Measurements from ENCODE around the gene OLFM3.

The OLFM3 gene

DNA sequence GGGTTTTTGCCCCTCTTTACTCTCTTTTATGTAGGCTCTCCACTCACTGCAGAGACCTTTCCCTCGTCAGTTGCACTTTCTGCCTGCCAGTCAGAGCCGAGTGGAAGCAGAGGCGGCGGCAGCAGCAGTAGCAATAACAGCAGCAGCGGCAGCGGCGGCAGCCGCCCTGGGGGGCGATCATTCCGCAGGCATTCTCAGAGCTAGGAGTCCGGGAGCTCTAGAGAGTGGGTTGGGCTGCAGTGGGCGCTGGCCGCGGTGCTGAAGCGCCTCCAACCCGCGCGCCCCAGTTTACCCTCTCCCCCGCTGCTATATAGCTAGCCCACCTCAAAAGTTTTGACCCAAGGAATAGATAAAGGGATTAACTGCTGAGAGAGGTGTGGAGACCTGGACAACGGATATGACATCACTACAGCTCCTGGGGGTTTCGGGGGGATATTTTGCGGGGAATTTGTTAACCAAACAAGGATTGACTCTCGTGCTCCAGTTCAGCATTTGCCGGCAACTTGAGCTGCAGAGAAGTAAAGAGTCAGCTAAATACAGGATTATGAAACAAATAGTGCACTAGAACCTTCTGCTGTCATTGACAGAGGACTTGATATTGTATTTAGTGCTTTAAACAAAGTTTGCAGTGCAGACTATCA lies at the start of gene OLFM3:
Gene OLFM3 (minus strand): TSS at position 102 of the 641 bp plus-strand sequence.
- FAIRE-seq = no peak

DNA sequence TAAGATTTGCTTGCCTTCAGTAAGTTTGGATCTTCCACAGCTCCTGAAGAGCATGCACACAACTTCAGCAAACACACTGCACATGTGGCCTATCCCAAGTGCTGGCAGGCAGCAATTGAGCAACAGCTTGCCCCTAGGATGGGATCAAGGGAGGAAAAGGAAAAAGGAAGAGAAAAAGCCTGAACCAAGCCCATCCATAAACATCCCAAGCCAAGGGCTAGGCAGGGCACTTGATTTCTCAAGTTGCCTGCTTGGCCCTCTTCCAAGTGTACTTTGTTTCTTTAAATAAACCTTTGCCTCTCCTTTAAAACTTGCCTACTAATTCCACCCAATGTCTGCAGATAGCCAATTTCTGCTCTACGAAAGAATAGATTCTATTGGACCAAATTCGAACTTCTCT lies 49.0 kb upstream of the OLFM3 start:
- no peak for FAIRE-seq

DNA sequence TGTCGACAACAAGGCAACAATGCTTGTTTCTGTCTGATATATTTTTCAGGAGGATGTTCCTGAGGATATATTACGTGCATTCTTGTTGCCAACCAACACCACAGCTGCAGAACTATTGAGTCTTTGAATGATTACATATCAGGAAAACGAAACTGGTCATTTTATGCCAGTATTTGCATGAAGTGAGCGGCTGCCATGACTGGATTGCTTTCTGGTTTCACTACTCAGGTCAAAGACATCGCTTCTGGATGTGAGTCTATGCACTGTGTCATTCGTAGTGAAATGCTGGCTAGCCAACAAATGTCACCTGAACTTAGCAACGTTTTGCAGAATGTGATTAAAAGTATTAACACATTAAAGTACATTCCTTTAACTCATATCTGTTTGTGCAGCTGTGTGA lies 35.8 kb upstream of the OLFM3 start:
- no peak for FAIRE-seq

DNA sequence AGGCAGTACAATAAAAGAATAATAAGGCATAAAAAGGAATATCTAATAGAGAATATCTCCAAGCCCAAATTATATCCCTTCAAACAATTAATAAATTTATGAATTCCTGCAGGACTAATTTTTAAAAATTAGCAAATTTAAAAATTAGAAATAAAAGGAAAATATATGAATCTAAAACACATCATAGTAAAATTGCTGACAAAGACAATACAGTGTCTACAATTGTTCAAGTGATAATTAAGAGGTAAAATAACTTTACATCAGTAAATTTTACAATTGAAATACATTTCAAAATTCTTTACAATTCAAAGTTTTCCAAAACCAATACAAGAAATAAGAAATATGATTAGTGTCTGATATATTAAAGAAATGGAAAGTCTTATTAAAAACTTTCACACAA lies 22.8 kb upstream of the OLFM3 start:
- FAIRE-seq = peak; percentile 79

DNA sequence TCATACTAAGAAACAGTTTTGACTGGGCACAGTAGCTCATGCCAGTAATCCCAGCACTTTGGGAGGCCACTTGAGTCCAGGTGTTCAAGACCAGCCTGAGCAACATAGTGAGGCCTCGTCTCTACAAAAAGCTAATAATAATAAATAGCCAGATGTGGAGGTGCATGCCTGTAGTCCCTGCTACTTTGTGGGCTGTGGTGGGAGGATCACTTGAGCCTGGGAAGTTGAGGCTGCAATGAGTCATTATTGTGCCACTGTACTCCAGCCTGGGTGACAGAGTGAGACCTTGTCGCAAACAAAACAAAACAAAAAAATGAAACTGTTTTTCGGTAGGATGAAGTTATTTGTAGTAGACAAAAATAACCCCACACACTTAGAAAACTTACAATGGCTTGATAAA lies 19.0 kb upstream of the OLFM3 start:
- FAIRE-seq = no peak

DNA sequence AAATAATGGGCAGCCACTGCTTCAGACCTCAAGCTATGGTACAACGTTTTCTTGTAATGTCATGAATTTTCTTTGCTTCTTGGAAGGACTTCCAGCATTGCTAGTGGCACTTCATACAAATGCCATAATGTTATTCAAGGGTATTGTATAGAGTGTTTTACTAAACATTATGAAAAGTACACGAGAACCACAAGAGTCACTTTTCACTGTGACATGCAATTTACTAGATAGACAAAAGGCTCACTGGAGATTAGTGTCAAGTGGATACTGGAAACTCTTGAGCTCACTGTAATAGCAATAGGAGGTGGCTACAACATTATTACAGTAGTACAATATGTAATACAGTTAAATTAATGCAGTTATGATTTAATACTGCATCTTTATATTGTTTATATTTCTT lies 5.3 kb upstream of the OLFM3 start:
- no peak for FAIRE-seq

DNA sequence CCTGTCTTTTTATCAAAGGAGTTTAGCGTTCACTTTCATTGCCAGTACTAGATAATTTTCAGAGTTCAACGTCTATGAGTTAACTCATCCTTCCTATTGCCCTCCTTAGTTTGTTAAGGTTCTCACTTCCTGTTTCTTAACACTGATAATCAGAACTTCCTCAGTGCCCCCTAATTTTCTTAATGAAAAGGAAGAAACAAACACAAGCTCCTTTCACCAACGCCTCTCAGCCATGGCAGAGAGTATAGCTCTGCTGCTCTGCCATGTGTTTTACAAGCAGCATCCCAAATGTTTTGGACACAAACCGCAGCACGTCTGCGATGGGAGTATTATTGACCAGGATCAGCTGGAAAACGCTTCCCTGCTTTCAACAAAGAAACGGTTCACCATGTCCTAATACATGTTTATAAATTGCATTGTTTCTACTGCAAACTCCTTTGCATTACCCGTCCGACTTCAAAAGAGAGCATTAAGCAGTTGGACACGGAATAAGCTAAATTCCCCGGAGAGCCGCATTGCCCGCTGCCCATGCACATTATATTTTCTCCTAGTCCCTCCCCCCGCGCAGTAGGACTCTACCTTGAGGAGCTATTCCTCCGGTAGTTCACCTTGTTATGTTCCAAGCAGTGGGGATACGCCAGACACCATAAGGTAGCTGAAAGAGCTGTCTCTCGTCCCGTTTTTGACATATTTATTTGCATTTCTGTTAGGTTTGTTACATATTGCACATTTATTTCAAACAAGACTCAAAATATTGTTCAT lies 561 bp downstream of the OLFM3 start:
- no peak for FAIRE-seq

DNA sequence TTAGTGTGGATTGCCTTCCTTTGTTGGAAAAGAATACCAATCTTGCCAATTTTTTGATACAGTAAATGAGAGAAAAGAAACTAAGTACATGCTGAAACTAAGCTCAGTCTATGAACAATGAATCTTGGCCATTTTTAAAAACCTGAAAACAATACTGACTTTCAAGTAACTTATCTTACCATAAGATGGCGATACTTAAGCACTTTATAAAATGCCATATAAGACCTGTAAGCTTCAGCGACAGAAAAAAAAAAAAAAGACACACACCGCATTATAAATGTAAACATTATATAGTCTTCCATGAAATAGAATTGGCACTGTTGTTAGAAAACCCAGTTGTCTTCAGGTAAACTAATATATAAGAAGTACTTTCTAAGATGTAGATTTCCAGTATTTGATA lies 3.0 kb downstream of the OLFM3 start:
- no peak for FAIRE-seq

DNA sequence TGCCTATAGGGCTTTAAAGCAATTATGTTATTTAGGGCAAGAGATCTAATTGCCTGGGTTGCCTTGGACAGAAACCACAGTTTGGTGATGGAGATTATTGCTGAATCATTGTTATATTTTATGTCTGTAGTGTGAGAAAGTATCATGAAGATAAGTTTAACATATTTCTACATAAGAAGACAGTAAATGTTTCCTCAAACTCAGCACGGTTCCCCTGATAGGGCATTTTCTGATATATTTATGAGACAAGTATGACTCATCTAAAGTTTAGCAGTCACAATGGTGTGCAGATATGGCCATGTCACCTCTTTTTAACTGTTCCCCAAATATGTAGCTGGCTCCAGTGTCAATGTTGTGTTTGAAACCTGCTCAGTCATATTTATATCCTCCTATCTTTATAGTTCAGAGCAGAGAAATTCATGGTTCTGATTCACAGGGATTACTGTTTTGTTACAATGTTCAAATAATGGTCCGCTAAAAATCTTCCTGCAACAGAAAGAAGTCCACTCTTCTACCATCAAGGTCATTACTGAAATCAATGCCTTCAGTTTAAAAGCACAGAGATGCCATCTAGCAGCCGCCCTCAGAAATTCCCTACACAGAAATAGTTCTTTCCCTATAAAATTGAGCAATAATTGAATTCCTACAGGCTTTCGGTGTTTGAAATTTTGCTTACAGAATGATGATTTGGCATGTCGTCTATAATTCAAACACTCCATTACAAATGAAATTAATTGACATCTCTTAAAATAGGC lies 3.7 kb downstream of the OLFM3 start:
- FAIRE-seq = no peak

DNA sequence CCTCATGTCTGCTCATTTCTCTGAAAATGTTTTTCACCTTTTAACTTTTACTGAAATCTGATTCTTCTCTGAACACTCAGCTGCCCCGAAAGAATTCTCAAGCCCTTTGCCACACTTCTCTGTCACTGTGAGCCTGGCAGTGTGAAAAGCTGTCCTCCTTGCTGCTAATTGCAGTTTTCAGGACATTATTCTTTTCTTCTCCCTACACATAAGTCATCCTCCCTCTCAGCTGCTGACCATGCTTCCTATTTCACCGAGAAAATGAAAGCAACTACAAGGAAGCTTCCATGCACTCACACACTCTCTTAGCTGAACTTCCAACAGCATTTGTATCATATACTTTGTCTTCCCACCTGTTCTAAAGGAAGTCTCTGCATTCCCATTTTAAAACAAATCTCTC lies 15.8 kb downstream of the OLFM3 start:
- FAIRE-seq = no peak

DNA sequence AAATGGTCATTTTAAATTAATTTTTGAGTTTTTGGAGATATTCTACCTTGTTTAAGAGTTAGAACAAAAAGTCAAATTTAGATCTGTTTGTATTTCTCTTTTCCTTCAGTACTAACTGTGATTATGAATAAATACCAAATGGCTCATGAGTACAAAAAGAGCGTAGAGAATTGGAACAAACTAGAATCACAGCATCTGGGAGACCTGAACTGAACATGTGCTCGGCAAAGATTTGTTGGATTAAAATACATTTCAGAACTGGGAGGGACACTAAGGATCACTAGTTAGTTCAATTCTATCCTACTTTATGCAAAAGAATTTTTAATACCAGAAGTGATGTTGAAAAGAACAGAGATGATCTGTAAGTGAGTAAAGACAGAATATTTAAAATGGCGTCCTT lies 19.5 kb downstream of the OLFM3 start:
- FAIRE-seq = no peak

DNA sequence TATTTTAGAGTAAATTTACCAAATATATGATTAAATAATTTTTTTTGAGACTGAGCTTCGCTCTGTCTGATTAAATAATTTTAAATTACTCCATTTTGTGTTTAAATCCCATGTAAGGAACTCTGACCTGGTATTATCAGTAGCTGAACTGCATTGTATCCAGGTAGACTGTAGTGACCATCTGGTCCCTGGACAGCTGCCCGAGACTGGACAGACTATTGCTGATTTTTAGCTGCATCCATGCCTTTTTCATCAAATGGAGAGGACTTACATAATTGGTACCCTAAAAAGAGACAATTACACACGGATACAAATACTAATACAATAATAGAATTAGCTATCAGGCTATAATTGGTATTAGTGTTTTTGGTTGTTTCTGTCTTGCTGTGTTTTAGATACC lies 20.6 kb downstream of the OLFM3 start:
- no peak for FAIRE-seq

DNA sequence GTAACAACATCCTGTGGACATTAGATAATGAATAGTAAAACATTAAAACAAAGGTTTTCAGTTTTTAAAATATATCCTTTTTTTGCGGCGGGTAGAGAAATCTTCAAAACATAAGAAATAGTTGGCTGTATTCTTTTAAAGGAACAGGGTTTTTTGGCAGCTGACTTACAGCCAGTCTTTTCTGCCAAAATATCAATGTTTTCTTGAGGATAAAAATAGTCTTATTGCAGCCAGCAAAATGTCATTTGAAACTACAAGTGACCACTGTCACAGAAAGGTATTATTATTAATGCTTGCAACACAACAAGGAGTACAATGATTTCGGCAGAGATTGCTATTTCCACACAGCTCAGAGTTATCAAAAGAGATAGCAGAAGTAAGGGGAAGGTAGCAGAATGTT lies 21.4 kb downstream of the OLFM3 start:
- no peak for FAIRE-seq

DNA sequence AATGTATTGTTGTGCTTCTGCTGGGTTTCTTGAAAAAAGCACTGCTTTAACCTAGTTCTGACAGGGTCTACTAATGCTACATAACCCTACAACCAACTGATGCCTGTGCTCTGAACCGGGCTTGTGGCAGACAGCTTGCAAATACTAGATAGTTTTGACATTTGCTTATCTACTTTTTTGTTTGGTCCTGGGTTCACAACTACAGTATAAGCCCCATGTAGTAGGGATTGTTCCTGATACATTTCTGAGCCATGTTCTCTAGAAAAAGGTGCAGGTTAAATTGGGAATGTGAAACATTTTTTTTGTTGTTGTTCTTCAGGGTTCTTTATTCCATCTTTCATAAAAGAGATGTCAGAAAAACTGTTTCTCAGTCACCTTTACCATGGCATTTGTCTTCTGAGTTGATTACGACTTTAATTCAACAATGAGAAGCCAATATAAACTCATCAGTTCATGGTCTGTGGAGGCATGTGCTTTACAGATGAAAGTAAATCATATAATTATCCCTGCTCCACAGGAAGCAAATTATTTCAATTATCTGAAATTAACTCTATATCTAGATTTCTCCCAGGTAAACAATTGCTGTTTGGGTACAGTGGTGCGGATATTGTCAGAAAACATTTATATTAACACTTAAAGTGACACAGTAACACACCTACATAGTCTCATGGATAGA lies 22.0 kb downstream of the OLFM3 start:
- no peak for FAIRE-seq

DNA sequence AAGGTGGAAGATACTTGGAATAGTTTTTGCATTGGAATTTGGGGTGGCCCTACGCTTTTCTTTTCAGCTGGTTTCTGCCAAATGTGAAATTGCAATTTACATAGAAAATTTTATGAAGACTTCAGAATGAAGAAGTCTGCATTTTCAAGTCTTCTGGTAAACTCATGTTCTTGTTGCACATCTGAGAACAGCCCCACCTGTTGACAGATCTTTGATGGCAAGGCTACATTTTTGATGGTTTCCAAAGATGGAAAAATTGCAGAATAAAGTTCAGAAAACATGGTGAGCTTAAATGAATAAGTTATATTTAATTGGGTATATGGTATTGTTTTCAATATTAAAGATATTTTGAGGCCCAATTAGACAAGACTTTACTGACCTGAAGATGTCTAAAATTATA lies 25.4 kb downstream of the OLFM3 start:
- no peak for FAIRE-seq

DNA sequence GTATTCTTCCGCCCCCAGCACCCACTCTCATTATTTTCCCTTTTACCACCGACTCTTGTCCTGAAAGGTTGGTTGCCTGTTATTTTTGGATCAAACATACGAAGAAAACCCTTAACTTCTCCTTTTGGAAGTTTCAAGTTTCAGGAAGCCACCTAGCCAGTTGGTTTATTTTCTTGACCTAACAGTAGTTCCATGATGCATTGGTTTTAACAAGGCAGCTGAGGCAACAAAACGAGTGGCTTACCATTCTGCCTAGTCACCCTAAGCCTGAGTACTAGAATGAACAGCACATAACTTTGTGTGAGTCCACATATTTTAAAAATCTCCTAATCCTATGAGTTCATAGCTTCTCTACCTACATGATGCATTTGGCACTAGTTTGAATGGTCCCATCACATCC lies 28.9 kb downstream of the OLFM3 start:
- FAIRE-seq = no peak

DNA sequence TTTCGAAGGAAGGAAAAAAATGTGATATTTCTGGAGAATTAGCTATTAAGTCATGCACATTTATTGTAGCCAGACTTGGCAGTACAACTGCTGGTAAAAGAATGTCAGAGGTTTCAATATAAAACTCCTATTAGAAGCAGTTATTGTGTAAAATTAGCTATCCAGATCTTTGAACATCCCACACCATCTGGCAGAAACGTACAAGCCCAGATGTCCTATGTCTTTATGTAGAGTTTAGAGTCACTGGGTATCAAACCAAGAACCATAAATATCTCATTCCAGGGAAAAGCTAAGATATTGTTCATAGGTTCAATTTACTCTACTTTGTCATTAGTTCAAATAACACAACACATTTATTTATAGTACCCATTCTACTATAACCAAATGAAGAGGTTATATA lies 31.4 kb downstream of the OLFM3 start:
- FAIRE-seq = no peak

DNA sequence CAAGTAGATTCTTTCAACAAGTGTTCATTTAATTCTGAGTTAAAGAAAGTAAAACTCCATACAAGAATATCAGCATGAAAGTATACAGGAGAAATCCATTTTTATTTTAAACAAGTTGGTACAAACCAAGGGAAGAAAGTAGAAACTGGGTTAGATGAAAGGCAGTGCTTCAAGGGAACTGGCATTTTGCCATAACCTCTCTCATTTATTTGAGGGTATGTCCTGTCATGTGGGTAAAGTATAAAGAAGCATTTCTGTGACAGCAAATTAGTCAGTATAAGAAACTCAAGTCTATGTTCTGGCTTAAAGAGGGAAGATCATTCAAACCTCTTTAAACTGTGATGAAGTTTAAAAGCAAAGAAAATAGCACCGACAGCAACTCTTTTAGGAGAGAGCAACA lies 32.0 kb downstream of the OLFM3 start:
- no peak for FAIRE-seq

DNA sequence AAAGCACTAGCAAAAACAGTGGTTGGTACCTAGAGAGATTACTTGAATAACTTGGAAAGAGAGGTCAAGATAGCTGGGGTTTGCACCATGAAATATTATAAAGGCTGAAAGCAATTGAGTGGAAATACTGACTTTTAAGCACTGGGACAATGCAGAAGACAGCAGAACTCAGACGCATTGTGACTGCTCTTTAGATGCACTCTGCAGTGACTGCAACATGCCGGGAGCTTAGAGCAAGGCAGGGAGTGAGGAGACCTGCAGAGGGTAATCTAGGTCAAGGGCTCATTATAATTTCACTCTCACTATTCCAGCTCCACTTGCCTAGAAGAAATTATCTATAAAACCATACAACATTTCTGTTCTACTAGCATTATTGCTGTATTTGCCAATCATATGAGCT lies 36.6 kb downstream of the OLFM3 start:
- FAIRE-seq = no peak

DNA sequence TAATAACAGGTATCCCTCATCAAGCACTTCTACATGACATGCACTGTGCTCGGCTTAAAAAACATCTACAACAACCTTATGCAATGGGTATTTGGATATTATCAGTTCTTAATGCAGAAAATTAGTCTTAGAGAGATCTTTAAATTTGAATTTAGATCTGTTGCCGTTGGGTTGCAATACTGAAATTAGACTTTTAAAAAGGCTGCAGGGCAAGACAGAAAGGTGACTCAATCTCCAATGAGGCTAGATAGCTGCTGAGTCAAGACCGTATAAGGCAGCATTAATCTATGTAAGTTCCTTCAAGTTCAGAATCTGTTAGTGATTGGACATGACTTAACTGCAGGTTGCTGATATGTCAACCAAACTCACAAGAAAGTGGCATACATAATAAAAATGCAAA lies 37.3 kb downstream of the OLFM3 start:
- FAIRE-seq = no peak

DNA sequence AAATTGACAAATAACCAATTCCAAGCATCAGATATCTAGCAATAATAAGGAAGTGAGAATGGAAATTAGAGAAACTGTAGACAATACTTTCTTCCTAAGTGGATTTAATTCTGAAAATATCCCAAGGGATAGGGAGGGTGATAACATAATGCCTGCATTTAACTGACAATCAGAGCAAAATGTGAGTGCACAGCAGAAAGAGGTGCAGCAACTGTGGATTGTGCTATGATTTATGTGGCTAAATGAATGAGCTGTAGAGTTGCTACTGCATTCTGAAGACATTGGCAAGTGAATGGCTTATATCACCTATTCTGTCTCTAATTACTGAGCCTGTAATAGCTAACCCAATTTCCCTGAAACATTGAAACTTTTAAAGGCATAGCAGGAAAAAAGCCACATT lies 39.0 kb downstream of the OLFM3 start:
- no peak for FAIRE-seq

DNA sequence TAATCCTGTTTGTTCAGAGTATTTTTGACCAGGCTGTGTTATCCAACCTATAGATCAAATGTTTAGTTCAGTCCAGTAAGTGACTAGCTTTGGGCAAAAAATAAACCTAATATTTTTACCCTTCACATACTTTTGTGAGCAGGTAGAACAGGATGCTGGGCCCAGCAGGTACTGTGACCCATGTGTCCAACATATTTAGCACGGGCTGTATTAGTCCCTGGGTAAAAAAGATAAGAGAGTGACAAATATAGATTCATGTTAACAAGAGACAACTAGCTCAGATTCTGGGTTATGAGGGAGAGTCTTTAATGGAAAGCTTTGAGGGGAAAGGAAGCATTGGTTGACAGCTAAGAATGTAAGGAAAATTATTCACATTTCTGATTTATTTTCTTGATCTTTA lies 43.1 kb downstream of the OLFM3 start:
- no peak for FAIRE-seq

DNA sequence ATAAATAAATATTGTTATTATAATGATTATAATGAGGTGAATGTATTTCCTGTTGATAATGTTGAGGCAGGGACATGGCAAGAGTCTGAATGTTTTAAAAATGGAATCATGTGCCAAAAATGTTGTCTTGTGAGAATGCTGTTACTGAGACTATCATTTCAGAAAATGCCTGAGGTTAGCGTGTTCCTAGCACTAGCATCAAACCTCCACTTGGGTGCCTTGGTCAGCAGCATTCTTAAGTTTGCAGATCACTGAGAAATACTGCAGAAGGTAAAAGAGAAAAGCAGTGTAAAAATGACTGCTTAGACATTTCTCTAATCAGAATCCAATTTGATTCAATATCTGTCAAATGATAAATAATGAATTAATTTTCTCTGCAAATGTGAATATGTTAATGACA lies 50.8 kb downstream of the OLFM3 start:
- no peak for FAIRE-seq

DNA sequence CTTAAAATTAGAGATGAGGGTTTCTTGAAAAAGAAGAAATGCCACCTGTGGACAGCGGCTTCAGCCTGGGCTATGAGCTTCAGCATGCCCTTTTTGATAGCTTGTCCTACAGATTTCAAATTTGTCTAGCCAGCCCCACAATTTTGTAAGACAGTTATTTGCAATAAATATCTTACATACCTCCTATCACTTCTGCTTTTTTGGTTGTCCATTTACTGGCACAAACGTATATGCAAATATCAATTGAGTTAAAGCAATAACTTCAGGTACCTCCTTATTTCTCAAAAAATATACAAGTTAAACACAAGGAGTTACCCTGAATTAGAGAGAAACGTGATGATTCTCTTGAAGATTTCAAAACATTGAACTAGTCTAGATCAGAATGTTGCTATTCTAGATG lies 53.5 kb downstream of the OLFM3 start:
- FAIRE-seq = no peak

Data from endometrium (tissue), 2 donors.